Measurements from ENCODE around the gene AIF1.

DNA sequence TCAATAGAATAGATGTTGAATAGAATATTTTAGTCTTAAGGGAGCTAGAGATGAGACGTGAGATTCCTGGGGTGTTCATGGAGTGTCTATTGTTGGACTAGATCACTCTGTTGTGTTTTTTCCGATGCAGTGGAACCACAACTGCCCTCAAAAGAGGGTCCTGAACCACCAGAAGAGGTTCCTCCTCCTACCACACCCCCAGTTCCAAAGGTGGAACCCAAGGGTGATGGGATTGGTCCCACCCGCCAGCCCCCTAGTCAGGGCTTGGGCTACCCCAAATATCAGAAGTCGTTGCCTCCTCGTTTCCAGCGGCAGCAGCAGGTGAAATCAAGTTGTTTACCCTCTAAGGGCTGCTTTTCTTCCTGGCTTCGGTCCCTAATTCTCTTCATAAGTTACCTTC is 14.0 kb downstream of the AIF1 start:
- TF ChIP-seq YY1 (IDR thresholded peaks at IDR 0.05; ENCODE audit: insufficient read depth, insufficient read length) (no peak), ZNF274 (IDR thresholded peaks at IDR 0.05; ENCODE audit: low read depth, low read length) (no peak), SUZ12 (IDR thresholded peaks at IDR 0.05; ENCODE audit: extremely low read depth, insufficient read depth, insufficient read length) (no peak)

Data from NT2/D1 (cell line).